NCI-H2196 (cell line): ENCODE data around the gene ADAMTS3.
A peak's percentile ranks its signal among the peaks of the same experiment; 100 is the strongest.

Experiments used
- DNase-seq: peaks from one replicate; lab custom pipeline; 2025; ENCODE audit not compliant: unreplicated experiment; lab: John Stamatoyannopoulos, UW

Gene ADAMTS3

GRCh38 chr4:72302981-72303704 is 265.9 kb downstream of the ADAMTS3 start:
- peak; percentile 13 for DNase-seq

- no peak for DNase-seq
Measured at GRCh38 chr4:72301759-72302158, 267.3 kb downstream of the ADAMTS3 start.

- no peak for DNase-seq
Measured at GRCh38 chr4:72300126-72300525, 268.9 kb downstream of the ADAMTS3 start.

- DNase-seq: peak; percentile 9
Measured at GRCh38 chr4:72295966-72296557, 273.0 kb downstream of the ADAMTS3 start.

GRCh38 chr4:72290737-72291136 is 278.3 kb downstream of the ADAMTS3 start:
- no peak for DNase-seq

GRCh38 chr4:72286910-72287309 is 282.1 kb downstream of the ADAMTS3 start:
- no peak for DNase-seq

- DNase-seq: peak; percentile 4
Measured at GRCh38 chr4:72286185-72286584, 282.8 kb downstream of the ADAMTS3 start.

GRCh38 chr4:72283357-72283756 is 285.7 kb downstream of the ADAMTS3 start:
- DNase-seq: no peak

- no peak for DNase-seq
Measured at GRCh38 chr4:72280252-72280651, 288.8 kb downstream of the ADAMTS3 start.

- no peak for DNase-seq
Measured at GRCh38 chr4:72275381-72275780, 293.6 kb downstream of the ADAMTS3 start.

- no peak for DNase-seq
Measured at GRCh38 chr4:72274251-72274650, 294.8 kb downstream of the ADAMTS3 start.

- DNase-seq: no peak
Measured at GRCh38 chr4:72255269-72255668, 313.8 kb downstream of the ADAMTS3 start.

- no peak for DNase-seq
Measured at GRCh38 chr4:72243641-72244040, 325.4 kb downstream of the ADAMTS3 start.

- no peak for DNase-seq
Measured at GRCh38 chr4:72239487-72240116, 329.4 kb downstream of the ADAMTS3 start.
